Epithelial cell of proximal tubule (primary cell): ENCODE results near the gene LSM7. TPM values are rescaled to one million over a fixed set of nuclear protein-coding genes. Genes with fewer than 3 reads are reported as not detected.

Experiments
- DNase-seq: peaks from one replicate; pipeline ENCODE4 v3.0.0-alpha.2; 2011; ENCODE audit warnings: low read depth
- H3K4me3 ChIP-seq: 2 replicates; pipeline ENCODE4 v1.5.1; 2011; ENCODE audit warnings: low read depth, mild to moderate bottlenecking, low read length
- total RNA-seq: library from RNA; depleted of rRNA; stranded (reverse); fragments of >200 nt; gene quantifications from 2 replicates; pipeline ENCODE4 v1.2.3, GENCODE V29; 2015
- TF ChIP-seq, protein P1 (sequence below): conservative IDR thresholded peaks from 2 replicates; pipeline ENCODE4 v1.5.1; 2012; ENCODE audit warnings: low read depth, mild to moderate bottlenecking, low read length

Gene LSM7
- total RNA-seq, 1 donor from 2014 or later = 352 TPM

DNA sequence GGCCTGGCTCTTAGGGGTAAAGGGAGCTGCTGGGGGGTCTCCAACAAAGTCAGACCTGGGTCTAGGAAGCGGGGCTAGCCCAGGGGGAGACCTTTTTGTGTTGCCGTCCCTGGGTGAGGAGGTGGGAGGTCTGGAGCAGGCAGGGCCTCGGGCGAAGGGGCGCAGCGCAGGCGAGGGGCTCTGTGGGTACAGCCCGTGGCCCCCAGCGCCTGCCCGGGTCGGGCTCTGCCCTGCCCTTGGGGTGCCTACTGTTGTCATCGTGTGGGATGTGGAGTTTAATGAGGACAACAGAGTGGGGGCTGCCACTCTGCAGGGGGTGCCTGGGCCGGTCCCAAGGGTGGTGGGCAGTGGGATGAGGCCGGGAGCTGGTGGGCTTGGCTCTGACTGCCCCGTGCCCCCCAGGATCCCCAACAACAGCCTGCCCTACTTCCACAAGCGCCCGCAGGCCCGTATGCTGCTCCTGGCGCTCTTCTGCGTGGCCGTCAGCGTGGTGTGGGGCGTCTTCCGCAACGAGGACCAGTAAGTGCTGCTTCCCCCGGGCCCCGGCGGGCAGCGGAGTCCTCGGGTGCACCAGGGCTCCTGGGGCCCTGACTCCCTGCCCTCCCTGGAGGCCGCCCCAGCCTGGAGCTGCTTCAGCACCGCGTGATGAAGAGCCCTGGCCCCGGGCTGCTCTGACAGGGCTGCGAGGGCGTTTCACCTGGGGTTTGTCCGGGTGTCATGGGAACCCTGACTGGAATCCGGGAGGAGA is 12.3 kb upstream of the LSM7 start:
- TF ChIP-seq, protein P1, sequence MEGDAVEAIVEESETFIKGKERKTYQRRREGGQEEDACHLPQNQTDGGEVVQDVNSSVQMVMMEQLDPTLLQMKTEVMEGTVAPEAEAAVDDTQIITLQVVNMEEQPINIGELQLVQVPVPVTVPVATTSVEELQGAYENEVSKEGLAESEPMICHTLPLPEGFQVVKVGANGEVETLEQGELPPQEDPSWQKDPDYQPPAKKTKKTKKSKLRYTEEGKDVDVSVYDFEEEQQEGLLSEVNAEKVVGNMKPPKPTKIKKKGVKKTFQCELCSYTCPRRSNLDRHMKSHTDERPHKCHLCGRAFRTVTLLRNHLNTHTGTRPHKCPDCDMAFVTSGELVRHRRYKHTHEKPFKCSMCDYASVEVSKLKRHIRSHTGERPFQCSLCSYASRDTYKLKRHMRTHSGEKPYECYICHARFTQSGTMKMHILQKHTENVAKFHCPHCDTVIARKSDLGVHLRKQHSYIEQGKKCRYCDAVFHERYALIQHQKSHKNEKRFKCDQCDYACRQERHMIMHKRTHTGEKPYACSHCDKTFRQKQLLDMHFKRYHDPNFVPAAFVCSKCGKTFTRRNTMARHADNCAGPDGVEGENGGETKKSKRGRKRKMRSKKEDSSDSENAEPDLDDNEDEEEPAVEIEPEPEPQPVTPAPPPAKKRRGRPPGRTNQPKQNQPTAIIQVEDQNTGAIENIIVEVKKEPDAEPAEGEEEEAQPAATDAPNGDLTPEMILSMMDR = no peak
- DNase-seq = no peak
- no peak overlapping the region for H3K4me3 ChIP-seq

GRCh38 chr19:2339644-2340310 is 11.4 kb upstream of the LSM7 start:
- H3K4me3 ChIP-seq = no peak overlapping the region
- TF ChIP-seq, protein P1 = no peak
- no peak for DNase-seq

DNA sequence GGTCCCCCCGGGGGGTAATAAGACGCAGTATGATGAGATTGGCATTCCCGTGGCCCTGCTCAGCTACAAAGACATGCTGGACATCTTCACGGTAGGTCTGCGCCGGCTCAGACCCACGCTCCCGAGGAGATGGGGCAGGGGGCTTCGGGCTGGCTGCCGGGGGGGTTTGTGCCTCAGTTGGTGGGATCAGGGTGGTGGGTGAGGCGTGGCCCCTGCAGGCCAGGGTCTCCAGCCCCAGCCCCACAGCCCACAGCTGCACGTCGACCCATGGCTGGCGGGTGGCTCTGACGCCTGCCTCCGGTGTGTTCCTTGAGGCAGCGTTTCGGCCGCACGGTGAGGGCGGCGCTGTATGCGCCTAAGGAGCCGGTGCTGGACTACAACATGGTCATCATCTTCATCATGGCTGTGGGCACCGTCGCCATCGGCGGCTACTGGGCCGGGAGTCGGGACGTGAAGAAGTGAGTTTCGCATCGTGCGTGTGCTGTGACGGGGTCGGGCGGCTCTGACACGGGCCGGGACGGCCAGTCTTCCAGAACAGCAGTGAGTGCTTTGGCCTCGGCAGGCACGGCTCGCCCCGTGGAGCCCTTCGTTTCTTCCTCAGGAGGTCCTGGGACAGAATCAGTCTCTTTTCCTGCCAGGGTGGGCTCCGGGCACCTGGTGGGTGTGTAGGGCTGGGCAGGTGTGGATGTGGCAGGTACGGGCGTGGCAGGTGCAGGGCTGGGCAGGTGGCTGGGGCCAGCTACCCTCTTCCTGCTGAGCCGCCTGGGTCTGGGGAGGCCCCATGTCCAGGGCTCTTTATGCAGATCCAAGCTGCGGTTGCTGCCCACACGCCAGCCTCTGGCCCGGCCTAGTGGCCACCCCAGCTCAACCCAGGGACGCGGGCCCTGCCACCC is 10.6 kb upstream of the LSM7 start:
- no peak overlapping the region for H3K4me3 ChIP-seq
- DNase-seq = no peak
- TF ChIP-seq, protein P1 = no peak

DNA sequence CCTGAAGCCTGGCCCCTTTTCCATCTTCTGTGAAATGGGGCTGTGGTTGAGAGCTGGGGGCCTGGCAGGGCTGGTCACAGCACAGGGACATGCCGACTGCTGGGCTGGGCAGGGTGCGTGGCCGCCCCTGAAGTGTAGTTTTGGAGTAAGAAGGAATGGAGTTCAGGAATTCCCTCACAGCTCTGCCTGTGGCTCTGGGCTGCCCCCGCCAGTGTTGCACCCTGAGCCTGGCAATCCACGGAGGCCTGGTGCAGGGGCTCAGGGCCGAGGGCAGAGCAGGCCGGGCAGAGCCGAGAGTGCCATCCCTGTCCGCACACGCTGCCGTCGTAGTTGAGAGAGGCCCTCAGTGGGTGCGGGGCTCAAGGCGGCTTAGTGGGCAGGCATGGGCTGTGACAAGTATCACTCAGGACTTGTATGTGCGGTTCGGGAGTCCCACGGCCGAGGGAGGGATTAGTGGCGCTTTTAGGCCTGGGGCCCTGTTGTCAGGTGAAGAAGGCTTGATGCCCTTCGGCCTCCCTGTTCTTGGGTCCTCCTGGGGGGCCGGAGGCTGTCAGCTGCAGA is 9.7 kb upstream of the LSM7 start:
- DNase-seq = no peak
- TF ChIP-seq, protein P1 = no peak
- no peak overlapping the region for H3K4me3 ChIP-seq

DNA sequence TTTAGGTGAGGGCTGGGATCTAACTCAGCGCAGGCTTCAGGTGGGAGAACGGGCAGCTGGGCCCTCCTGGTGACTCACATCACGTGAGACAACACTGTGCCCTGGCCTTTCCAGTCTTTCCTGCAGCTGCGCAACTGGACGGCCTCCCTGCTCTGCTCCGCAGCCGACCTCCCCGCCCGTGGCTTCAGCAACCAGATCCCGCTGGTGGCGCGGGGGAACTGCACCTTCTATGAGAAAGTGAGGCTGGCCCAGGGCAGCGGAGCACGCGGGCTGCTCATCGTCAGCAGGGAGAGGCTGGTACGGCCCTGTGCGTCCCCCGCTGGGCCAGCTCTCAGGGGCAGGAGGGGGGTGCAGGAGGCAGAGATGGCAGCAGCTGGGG is 8.9 kb upstream of the LSM7 start:
- TF ChIP-seq, protein P1 = no peak
- DNase-seq = no peak
- no peak overlapping the region for H3K4me3 ChIP-seq

DNA sequence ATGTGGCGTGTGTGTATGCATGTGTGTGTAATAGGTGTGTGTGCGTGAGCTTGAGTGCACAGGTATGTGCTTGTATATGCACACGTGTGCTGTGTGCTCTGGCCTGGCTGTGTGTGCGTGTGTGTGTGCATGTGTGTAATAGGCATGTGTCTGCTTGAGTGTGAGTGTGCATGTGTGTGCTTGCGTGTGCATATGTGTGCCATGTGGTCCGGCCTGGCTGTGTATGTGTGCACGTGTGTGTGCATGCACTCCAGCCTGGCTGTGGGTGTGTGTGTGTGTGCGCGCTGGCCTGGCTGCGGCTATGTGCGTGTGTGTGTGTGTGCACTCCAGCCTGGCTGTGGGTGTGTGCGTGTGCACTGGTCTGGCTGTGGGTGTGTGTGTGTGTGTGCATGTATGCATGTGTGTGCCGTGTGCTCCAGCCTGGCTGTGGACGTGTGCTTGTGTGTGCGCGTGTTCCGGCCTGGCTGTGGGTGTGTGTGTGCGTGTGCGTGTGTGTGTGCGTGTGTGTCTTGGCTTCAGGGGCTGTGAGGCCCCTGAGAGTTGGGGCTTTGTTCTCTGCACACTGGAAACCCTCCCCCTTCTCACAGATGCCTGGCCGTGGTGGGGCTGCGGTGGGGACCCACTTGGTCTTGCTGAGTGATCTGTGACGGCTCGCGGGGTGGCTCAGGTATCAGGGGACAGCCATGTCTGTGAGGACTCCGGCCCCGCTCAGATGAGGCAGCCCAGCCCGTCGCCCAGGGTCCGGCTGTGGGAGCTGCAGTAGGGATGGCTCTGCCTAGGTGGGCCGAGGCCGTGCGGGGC is 8.3 kb upstream of the LSM7 start:
- DNase-seq = no peak
- TF ChIP-seq, protein P1 = no peak
- no peak overlapping the region for H3K4me3 ChIP-seq
